K562 (cell line): ENCODE data around the gene ALK.

Experiments
- CTCF ChIP-seq, 3 experiments: IDR thresholded peaks in 2 of 3; conservative IDR thresholded peaks in 1 of 3; 2 replicates each; pipeline ENCODE4 v1.5.1; 2011 to 2012; ENCODE audit warnings: low read length in 3 of 3, mild to moderate bottlenecking in 3 of 3, control low read depth in 2 of 3, improper control_type of control experiment in 1 of 3, inconsistent platforms in 1 of 3, low read depth in 1 of 3, mixed read lengths in 1 of 3, moderate library complexity in 1 of 3; ENCODE audit not compliant: insufficient read depth in 2 of 3
- MYNN ChIP-seq, 2 experiments: sonication (generic); formaldehyde crosslinking in 1 of 2; IDR thresholded peaks; 2 replicates each; pipeline versions ENCODE4 v1.5.0 to v1.6.1; 2016 to 2020; ENCODE audit warnings: antibody characterized with exemption in 1 of 2, missing genetic modification reagents in 1 of 2
- PATZ1 ChIP-seq: fragments of 250-450 bp; sonication (Bioruptor Pico); IDR thresholded peaks from 2 replicates; pipeline ENCODE4 v1.5.0; 2020; ENCODE audit warnings: mild to moderate bottlenecking, borderline replicate concordance
- POLR2A ChIP-seq: fragments of 450-650 bp; conservative IDR thresholded peaks from 2 replicates; pipeline ENCODE4 v1.6.1; 2016
- SPI1 ChIP-seq: IDR thresholded peaks from 2 replicates; pipeline ENCODE4 v1.6.1; 2011; ENCODE audit warnings: low read depth, low read length, control low read depth, borderline replicate concordance
- ZBTB7A ChIP-seq: IDR thresholded peaks from 2 replicates; pipeline ENCODE4 v1.6.1; 2011; ENCODE audit warnings: low read depth, mild to moderate bottlenecking, low read length, moderate library complexity, borderline replicate concordance; ENCODE audit not compliant: control insufficient read depth
- ZNF232 ChIP-seq: sonication (generic); formaldehyde crosslinking; IDR thresholded peaks from 2 replicates; pipeline ENCODE4 v1.8.0; 2022; ENCODE audit warnings: mild to moderate bottlenecking, missing genetic modification reagents

GRCh38 chr2:29449499-29449898 is 471.9 kb downstream of the ALK start:
- TF ChIP-seq ZNF232 (no peak), PATZ1 (CRISPR knock-in tag) (no peak), MYNN (IDR thresholded peaks at IDR 0.05) (no peak), MYNN (CRISPR knock-in tag; IDR thresholded peaks at IDR 0.05) (no peak), SPI1 (no peak), CTCF (IDR thresholded peaks at IDR 0.05 in 2 of 3, conservative IDR thresholded peaks at IDR 0.05 in 1 of 3; ENCODE audit: insufficient read depth in 2 of 3, low read depth in 1 of 3, low read length in 3 of 3) (no peak), ZBTB7A (no peak), POLR2A (no peak)
